CD4-positive, alpha-beta T cell treated with Interleukin-4 for 4 hours (primary cell): ENCODE results near the gene HRH4.
A peak's percentile ranks its signal among the peaks of the same experiment; 100 is the strongest.

Source experiments
- DNase-seq: peaks from one replicate; pipeline ENCODE4 v3.0.0-alpha.2; 2020

Gene HRH4

GRCh38 chr18:24514439-24514838, 54.0 kb downstream of the HRH4 start:
- peak; percentile 37 for DNase-seq

- DNase-seq = no peak
Observed at GRCh38 chr18:24515721-24516120, 55.3 kb downstream of the HRH4 start.

GRCh38 chr18:24516261-24516660, 55.8 kb downstream of the HRH4 start:
- DNase-seq = no peak

- no peak for DNase-seq
Observed at GRCh38 chr18:24517554-24517953, 57.1 kb downstream of the HRH4 start.

- no peak for DNase-seq
Observed at GRCh38 chr18:24518596-24518995, 58.2 kb downstream of the HRH4 start.
